Peyer's patch (tissue), 4 donors: ENCODE results near the gene PTPRJ.

ENCODE experiments used
- CTCF ChIP-seq, 6 experiments: fragments of 450-650 bp in 4 of 6; fragments of 200-600 bp in 2 of 6; sonication (generic) in 1 of 6; IDR thresholded peaks; one replicate each; pipeline ENCODE4 v1.5.1; 2017 to 2019; ENCODE audit warnings: antibody characterized with exemption in 6 of 6, mild to moderate bottlenecking in 3 of 6, moderate library complexity in 1 of 6
- POLR2A ChIP-seq, 2 donors: fragments of 450-650 bp; IDR thresholded peaks; one replicate each; pipeline ENCODE4 v1.5.1; 2017; ENCODE audit warnings: antibody characterized with exemption in 2 of 2, mild to moderate bottlenecking in 2 of 2, moderate library complexity in 2 of 2

- TF ChIP-seq CTCF (IDR thresholded peaks at IDR 0.05) (peak; percentile 60 to 89 (median 71)), POLR2A (IDR thresholded peaks at IDR 0.05) (no peak)
Measured at GRCh38 chr11:48172818-48173609, 192.7 kb downstream of the PTPRJ start.
